ENCODE data around the gene FGD4. TPM values are rescaled to one million over a fixed set of nuclear protein-coding genes. Genes with fewer than 3 reads are reported as not detected.

FGD4 gene
- total and polyA plus RNA-seq, 2 donors from 2014 or later = 4.9 to 55.5 TPM

- Histone ChIP-seq H3K9ac (ENCODE audit: low read length in 3 of 3) (no peak overlapping the region), H3K27me3 (ENCODE audit: control insufficient read depth, insufficient read depth, low read length) (no peaks in the 10 kb centered on the region), H3K36me3 (ENCODE audit: control insufficient read depth in 2 of 3, insufficient read depth in 3 of 3, low read length in 3 of 3) (peaks cover 0 to 33% (median 12%) of the 10 kb centered on the region in 3 donors), H3K4me3 (ENCODE audit: low read length in 3 of 3) (no peak overlapping the region), H3K27ac (ENCODE audit: low read depth in 2 of 2, low read length in 2 of 2) (no peak overlapping the region), H3K4me1 (ENCODE audit: control insufficient read depth in 2 of 3, insufficient read depth in 2 of 3, low read depth in 1 of 3, low read length in 3 of 3) (no peaks in the 10 kb centered on the region), H3K9me3 (ENCODE audit: control insufficient read depth in 2 of 3, insufficient read depth in 1 of 3, low read length in 3 of 3) (no peaks in the 10 kb centered on the region)
- no peak for TF ChIP-seq CTCF (IDR thresholded peaks at IDR 0.05; ENCODE audit: borderline replicate concordance, extremely low read depth, insufficient read depth)
- DNase-seq (no peak), FAIRE-seq (no peak)
- intact Hi-C loops (cut with DNase I) = no loop called here
These were observed 245.1 kb downstream of the FGD4 start for GRCh38 chr12:32644431-32644830.

DNA sequence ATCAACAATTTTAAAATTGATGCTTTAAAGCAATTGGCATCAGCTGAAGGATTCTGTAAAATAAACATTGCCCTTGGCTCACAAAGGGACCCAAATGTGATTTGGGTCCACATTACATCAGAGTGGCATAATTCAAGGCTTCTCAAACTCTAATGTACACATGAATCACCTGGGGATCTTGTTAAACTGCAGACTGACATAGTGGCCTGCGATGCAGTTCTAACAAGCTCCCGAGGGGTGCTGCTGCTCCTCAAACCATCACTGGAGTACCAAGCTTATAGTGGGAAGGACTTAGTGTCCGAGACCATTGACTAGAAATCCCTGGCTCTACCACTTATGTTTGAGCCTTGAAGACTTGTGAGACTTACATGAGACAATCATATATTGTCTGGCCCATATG lies 247.9 kb downstream of the FGD4 start:
- FAIRE-seq = no peak

GRCh38 chr12:32650508-32650907 lies 251.2 kb downstream of the FGD4 start:
- Histone ChIP-seq H3K9me3 (ENCODE audit: control insufficient read depth in 2 of 3, insufficient read depth in 1 of 3, low read length in 3 of 3) (no peaks in the 10 kb centered on the region), H3K36me3 (ENCODE audit: control insufficient read depth in 2 of 3, insufficient read depth in 3 of 3, low read length in 3 of 3) (peaks cover 0 to 8% (median 0%) of the 10 kb centered on the region in 3 donors), H3K9ac (ENCODE audit: low read length in 3 of 3) (no peak overlapping the region), H3K4me3 (ENCODE audit: low read length in 3 of 3) (no peak overlapping the region), H3K27ac (ENCODE audit: low read depth in 2 of 2, low read length in 2 of 2) (no peak overlapping the region), H3K27me3 (ENCODE audit: control insufficient read depth, insufficient read depth, low read length) (no peaks in the 10 kb centered on the region), H3K4me1 (ENCODE audit: control insufficient read depth in 2 of 3, insufficient read depth in 2 of 3, low read depth in 1 of 3, low read length in 3 of 3) (no peaks in the 10 kb centered on the region)
- no peak for DNase-seq
- FAIRE-seq = no peak
- intact Hi-C loops (cut with DNase I) = loop anchor here (10.0 kb wide), 1 partner anchor 196 kb away; no protein-coding TSS in a partner anchor
- TF ChIP-seq CTCF (IDR thresholded peaks at IDR 0.05; ENCODE audit: borderline replicate concordance, extremely low read depth, insufficient read depth) = no peak

More for the DNA sequence above, 247.9 kb downstream of the FGD4 start:
- TF ChIP-seq CTCF (IDR thresholded peaks at IDR 0.05; ENCODE audit: borderline replicate concordance, extremely low read depth, insufficient read depth) = no peak
- Histone ChIP-seq H3K9me3 (ENCODE audit: control insufficient read depth in 2 of 3, insufficient read depth in 1 of 3, low read length in 3 of 3) (no peaks in the 10 kb centered on the region), H3K4me3 (ENCODE audit: low read length in 3 of 3) (no peak overlapping the region), H3K9ac (ENCODE audit: low read length in 3 of 3) (no peak overlapping the region), H3K36me3 (ENCODE audit: control insufficient read depth in 2 of 3, insufficient read depth in 3 of 3, low read length in 3 of 3) (peaks cover 0 to 12% (median 0%) of the 10 kb centered on the region in 3 donors), H3K27me3 (ENCODE audit: control insufficient read depth, insufficient read depth, low read length) (no peaks in the 10 kb centered on the region), H3K4me1 (ENCODE audit: control insufficient read depth in 2 of 3, insufficient read depth in 2 of 3, low read depth in 1 of 3, low read length in 3 of 3) (no peaks in the 10 kb centered on the region), H3K27ac (ENCODE audit: low read depth in 2 of 2, low read length in 2 of 2) (no peak overlapping the region)
- DNase-seq = no peak
- intact Hi-C loops (cut with DNase I) = no loop called here

Measured in kidney (tissue), 14 donors.